ENCODE measurements around the gene IFITM2.

DNA sequence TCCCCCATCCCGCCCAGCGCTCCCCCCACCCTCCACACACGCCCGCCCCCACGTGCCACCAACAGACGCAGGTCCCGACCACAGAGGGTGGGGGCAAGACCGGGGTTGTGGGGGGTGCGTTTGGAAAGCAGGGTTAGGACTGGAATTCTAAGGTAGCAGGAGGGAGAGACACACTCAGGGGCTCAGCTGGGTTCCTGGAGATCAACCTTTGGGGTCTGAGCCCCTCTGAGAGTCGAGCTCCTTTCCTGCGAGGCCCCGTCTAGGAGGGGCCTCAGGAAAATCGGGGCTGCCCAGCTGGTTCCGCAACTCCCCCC, 18.3 kb upstream of the IFITM2 start:
- TF ChIP-seq, protein P1, sequence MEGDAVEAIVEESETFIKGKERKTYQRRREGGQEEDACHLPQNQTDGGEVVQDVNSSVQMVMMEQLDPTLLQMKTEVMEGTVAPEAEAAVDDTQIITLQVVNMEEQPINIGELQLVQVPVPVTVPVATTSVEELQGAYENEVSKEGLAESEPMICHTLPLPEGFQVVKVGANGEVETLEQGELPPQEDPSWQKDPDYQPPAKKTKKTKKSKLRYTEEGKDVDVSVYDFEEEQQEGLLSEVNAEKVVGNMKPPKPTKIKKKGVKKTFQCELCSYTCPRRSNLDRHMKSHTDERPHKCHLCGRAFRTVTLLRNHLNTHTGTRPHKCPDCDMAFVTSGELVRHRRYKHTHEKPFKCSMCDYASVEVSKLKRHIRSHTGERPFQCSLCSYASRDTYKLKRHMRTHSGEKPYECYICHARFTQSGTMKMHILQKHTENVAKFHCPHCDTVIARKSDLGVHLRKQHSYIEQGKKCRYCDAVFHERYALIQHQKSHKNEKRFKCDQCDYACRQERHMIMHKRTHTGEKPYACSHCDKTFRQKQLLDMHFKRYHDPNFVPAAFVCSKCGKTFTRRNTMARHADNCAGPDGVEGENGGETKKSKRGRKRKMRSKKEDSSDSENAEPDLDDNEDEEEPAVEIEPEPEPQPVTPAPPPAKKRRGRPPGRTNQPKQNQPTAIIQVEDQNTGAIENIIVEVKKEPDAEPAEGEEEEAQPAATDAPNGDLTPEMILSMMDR (IDR thresholded peaks at IDR 0.05) = no peak
- no peak for TF ChIP-seq POLR2A (IDR thresholded peaks at IDR 0.05)

All from thyroid gland (tissue), 4 donors.